HG03103 (cell line): ENCODE data around the gene MCL1.

ENCODE experiments used
- ATAC-seq: cut with Tn5 transposase; IDR thresholded peaks from one replicate; pipeline ENCODE4 v1.9.1; 2021; ENCODE audit warnings: low read depth; ENCODE audit not compliant: unreplicated experiment

MCL1 gene

DNA sequence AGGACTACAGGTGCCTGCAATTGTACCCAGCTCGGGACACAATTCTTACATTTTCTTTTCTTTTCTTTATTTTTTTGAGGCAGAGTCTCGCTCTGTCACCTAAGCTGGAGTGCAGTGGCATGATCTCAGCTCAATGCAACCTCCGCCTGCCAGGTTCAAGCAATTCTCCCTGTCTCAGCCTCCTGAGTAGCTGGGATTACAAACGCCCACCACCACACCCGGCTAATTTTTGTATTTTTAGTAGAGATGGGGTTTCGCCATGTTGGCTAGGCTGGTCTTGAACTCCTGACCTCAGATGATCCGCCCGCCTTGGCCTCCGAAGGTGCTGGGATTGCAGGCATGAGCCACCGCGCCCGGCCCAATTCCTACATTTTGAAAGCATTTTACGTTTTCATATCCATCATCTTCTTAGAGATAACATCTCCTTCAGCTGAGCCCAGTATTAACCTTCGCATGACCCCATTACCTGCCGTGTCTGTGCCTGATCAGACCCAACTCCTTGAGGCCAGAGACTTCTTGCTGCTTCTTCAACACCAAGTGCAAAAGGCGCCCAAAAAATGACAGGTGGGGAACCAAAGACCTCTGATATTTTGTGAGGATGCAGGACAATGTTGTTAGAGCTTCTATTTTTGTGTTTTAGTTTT lies 33.0 kb downstream of the MCL1 start:
- ATAC-seq: no peak

DNA sequence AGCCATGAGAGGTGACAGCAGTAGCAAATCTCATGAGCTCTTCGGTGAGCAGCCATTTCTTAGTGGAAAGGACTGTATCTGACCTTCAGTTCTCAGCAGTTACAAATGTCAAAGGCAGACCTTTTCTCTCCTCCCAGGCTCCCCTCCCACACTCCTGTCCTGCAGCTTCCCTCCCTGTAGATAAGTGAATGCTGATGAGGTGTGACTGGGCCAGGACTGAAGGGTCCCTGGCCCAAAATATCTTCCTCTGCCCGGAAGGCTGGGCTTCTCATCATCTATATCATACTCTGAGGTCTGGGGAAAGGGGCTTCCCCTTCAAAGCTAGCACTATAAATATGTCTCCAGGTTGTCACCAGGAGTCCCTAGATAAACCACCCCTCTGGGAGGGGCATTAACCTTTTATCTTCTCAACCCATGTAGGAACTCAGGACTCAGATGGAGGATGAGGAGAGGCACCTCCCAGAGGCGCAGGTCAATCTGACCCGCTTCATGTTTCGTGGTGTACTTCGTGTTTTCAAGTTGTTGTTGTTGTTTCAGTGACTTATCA lies 33.9 kb downstream of the MCL1 start:
- ATAC-seq: no peak

DNA sequence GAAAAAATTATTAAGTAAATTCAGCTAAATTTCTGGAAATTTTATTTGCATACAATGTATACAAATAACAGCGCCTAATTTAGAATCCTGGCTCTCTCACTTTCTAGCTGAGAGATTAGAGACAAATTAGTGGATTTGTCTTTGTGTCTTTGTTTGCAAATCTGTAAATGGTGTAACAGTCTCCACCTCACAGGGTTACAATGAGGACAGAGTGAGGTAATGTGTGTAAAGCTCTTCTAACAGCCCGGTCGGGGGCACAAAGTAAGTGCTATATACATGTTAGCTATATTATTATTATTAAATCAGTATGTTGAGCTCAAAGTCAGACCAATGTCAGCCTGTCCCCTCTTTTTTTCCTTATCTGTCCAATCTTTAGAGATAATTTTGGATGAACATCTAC lies 35.2 kb downstream of the MCL1 start:
- ATAC-seq: no peak

DNA sequence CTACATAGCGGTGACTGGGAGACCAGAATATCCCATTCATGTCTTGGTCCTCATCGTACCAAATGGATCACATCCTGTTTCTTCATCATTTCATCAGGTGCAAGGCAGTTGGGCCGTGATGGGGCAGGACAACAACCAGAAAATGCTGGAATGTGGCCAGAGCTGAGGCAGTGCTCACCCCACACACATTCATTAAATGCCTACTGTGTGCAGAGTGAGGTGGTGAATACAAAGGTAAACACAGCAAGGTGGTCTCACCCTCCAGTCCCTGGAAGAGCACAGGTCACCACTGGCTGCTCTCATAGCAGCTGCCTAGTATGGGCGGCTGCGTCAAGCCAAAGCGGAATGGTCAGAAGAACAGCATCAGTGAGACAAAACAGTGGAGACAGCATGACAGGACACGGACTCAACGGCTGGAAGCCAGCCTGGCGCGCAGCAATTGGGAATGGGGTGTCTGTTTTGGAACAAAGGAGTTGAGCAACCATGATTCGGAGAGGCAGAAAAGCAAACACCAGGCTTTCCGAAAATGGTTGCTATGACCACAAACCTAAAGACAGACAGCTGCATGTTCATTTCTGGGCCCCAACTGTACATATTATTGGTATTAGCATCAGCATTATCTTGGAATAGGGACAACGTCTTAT lies 35.8 kb downstream of the MCL1 start:
- ATAC-seq: no peak

DNA sequence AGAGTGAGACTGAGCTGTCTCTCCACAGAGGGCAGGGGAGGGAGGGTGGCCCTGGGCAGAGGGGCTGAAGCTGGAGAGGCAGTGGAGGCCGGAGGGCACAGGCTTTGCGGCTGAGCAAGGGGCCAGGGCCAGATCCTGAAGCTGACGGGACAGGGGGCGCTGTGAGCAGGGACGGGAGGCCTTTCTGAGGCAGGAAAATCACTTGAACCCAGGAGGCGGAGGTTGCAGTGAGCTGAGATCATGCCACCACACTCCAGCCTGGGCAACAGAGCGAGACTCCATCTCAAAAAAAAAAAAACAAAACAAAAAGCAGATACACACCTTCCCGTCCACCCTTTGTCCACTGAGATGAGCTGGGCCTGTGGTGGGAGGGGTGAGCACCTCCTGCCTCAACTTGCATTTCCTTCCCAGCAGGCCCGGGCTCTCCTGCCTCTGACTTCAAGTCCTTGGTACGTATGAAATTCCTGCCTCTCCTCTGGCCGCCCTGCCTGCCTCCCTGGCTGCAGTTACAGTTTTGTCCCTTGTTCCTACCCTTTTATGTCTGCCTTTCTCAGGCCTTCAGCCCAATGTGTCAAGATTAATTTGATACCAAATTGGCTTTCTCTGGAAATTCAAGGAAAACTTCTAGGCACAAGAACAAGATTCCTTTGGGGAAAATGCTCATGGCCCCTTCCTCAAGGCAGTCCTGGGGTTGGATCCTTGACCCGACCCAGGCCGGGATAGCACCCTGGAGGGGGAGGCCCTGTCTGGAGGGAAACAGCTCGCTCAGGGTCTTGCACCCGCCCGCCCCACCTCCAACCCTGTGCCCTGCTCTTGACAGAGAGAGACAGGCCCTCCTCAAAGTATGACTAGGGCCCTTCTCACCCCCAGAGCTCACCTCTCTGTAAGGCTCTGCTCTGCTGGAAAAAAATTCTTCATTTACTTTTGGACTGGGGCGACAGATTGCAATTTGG lies 41.4 kb downstream of the MCL1 start:
- no peak for ATAC-seq

DNA sequence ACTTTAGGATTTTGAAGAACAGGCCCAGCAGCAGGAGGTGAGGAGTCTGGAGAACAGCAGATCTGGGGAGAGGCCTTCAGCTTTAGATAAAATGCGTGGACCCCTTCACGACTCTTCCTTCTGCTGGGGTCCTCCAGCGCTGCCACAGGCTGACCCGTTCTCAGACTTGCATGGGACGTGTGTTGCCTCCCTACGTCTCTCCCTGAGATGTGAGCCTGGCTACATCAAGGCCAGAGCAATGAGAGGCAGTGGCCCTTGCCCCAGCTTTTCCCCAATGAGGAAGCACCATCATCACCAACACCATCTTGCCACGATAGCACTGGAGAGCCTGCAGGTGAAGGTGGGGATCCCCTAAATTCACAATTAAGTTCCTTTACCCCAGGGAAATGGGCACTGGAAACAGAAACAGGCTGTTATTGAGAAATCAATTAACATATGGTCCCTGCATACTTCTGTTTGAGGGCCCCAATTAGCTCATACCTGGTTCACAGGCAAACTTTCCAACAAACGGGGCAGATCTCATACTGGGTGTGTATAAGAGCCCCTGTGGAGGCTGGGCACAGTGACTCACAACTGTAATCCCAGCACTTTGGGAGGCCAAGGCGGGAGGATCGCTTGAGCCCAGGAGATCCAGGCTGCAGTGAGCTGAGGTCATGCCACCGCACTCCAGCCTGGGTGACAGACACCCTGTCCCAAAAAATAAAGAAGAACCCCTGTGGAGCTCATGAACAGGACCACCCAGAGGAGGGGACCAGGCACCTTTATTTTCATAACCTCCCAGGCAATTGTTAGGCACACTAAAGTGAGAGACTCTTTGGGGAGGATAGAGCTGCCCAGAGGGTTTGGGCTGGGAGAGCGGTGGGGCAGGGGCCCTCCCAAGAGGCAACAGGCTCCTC lies 42.3 kb downstream of the MCL1 start:
- ATAC-seq: no peak

DNA sequence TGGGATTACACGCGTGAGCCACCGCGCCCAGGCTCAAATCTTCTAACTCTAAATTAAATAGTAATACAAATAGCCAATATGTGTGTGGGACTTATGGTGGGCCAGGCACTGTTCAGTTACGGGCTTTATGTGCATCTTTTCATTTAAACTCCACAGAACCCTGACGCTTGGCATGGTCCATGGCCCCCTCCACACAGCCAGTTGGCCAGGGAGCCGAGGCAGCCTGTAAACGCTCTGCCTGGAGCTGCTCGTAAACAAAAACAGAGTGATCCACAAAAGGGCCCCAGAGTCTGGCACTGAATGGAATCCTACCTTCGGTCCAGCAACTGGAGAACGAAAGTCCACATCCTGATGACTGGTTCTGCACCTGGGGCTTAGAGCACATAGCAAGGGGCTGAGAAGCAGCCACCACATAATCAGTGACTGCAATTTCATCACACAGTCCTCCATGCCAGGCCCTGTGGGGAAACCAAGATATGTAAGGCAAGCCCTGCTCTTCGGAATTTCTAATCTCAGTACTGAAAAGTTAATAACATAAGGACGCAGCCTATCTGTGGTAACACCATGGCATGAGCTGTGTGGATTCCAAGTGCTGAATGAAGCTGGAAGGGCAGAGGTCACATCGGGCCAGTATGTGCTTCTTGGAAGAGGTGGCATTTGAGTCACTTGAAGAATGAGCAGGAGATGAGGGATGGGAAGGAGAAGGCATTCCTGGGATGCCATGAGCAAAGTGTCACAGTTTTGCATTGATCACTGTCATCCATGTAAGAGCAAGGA lies 43.7 kb downstream of the MCL1 start:
- no peak for ATAC-seq

DNA sequence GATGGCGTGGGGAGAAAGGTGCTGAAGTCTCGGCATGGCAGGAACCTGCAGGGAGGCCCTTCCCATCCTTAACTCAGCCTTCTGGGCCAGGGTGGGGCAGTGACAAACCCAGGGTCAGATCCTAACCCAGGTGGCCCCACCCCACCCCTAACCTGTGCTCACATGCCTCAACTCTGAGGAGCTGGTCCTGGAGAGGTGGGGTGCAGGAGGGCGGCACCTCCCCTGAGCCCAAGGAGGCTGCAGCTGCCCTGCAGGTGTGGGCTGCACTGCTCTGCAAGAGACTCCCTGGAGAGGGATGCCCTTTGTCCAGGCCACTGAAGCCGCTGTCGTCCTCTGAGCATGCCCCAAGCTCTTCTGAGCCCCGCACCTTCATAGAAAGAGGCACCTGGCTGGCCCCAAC lies 45.4 kb downstream of the MCL1 start:
- ATAC-seq: no peak

DNA sequence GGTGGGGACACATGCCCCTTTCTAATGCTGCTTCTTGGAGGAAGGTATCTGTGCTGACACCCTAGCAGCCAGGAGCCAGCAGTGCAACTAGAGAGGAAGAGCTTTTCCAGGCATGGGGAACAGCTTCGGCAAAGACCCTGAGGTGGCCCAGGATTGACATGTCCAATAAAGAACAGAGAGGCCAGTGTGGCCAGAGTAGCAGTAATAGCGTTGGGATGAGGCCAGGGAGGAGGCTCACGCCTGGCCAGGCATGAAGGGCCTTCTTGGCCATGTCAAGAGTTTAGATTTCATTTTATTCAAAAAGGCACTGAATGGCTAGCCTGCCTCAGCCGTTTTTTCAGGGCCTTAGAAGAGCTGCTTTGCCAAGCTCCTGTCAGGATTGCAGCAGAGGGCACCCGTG lies 46.5 kb downstream of the MCL1 start:
- ATAC-seq: no peak

DNA sequence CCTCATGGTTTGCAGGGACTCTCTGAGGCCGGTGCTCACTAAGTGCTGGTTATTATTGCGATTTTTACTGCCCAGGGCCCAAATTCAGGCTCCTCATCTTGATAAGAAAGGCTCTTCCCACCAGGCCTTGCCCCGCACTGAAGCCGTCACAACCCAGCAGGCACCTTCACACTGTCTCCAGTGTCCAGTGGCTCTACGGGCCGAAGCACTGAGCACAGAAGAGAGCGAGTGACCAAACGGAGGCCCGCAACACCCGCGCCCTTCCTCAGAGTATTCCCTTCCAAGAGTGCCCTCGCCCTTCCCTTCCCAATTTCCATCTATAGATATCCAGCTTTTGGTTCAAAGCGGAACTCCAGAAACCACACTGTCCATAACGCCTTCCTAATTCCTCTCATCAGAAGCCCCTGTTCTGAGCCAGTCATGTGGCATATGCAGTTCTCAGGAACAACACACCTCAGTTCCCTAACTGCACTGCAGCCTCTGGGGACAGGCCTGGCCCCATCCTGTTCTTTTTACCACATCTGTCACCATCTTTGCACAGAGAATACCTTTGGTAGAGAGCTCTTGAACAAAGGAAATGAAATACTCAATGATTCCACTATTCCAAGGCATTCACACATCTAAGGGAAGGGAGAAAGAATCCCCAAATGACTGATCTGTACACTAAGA lies 48.8 kb downstream of the MCL1 start:
- no peak for ATAC-seq

DNA sequence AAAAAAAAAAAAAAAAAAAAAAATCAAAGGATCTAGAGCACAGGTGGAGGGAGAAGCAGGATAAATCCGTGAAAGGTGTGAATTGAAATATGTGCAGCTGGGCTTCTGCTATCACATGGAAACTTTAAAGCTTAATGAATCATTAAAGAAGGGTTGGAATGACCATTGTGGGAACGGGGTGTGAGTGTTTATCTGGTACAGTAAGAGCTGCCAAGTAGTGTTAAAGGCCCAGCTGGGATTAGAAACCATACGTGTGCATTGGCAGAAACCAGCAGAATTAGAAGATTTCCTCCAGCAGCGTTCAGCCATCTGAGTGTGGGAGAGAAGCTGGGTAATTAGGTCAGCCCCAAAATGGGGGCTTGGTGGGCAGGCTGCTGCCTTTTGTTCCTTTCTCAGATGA lies 50.4 kb downstream of the MCL1 start:
- ATAC-seq: no peak

DNA sequence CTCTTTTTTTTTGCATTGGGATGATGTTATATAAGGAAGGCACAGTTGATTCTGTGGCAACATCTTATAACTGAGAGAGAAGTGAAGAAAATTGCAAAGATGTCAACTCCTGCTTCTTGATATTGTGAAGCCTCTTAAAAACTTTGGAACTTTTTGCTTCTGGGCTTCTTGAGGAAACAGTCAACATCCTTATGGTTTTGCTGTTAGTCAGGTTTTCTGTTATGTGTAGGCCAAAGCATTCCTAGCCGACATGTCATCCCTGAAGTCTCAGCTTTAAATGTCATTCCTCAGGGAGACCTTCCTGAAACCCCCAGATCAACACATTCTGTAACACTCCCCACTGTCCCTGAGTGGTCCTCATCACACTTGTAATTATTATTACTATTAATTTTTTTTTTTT lies 51.2 kb downstream of the MCL1 start:
- no peak for ATAC-seq

DNA sequence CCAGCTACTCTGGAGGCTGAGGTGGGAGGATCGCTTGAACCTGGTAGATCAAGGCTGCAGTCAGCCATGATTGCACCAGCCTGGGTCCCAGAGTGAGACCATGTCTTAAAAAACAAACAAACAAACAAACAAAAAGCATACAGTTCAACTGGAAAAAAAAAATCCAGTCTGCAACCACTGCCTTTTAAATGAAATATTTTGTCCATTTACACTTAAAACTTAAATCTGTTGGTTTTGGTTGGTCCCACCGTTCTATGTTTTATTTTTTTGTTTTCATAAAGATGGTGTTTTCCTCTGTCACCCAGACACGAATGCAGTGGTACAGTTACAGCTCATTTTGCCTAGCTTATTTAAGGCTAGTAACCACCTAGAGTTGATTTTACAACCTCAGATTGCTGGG lies 54.1 kb downstream of the MCL1 start:
- ATAC-seq: no peak
